GM19395 (cell line): ENCODE data around the gene YIF1B.

Experiments
- ATAC-seq: cut with Tn5 transposase; IDR thresholded peaks from one replicate; pipeline ENCODE4 v1.9.1; 2021; ENCODE audit warnings: mild to moderate bottlenecking, moderate library complexity; ENCODE audit not compliant: unreplicated experiment

YIF1B gene

GRCh38 chr19:38307076-38307475 is 8.7 kb downstream of the YIF1B start:
- ATAC-seq, result no peak

- no peak for ATAC-seq
Observed at GRCh38 chr19:38306236-38306635, 9.5 kb downstream of the YIF1B start.

GRCh38 chr19:38304866-38305429 is 10.8 kb downstream of the YIF1B start:
- no peak for ATAC-seq

DNA sequence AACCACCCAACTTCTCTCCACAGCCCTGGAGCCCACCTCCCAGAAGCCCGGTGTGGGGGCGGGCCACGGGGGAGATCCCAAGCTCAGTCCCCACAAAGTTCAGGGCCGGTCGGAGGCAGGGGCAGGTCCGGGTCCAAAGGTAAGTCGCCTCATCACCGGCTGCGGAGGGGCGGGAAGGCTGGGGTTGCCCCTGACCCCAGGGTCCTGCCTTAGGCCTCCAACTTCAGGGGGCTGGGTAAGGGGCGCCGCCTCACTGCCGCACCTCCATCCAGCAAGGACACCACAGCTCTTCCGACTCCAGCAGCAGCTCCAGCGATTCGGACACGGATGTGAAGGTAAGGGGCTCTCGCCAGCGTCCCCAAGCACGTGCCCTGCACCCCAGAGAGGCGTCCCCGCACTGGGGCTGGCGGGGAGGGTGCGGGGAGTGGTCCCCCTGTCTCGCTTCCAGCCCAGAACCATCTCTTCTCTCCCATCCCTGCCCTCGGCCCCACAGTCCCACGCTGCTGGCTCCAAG is 11.3 kb downstream of the YIF1B start:
- no peak for ATAC-seq

DNA sequence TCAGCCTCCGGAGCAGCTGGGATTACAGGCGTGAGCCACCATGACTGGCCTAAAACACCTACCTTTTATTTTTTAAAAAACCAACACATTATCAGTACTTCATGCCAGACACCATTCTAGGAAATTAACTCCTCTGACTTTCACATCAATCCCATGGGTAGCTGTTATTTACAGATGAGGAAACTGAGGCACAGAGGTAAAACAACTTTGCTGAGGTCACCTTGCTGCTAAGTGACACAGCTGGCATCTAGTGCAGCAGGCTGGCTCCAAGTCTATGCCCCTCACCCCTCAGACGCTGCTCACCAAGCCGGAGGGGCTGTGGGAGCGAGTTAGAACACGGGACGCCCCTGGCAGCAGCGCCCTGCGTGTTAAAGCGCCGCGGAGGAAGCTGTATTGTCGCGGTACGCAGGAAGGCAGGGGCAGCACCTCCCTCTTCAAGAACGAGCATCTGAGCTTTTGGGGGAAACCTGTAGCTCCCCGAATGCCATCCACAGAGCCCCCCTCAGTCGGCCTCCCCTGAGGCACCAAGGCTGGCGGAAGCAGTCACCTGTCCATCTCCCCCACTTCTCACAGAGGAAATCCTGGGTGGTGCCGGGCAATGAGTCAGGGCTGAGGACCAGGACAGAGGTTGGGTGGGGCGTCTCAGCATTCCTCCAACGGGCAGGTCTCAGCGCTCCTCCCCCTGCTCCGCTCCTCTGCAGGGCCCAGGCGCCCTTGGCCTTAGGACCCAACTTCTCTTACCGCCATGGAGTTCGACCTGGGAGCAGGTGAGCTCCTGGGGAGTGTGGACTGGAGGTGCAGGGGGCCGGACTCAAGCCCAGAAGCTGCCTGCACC is 12.0 kb downstream of the YIF1B start, which contains the start of gene C19orf33:
Gene C19orf33 (plus strand): TSS at position 735 of the 835 bp plus-strand sequence. CDS start 11 bp downstream, at position 746.
- ATAC-seq, result no peak

DNA sequence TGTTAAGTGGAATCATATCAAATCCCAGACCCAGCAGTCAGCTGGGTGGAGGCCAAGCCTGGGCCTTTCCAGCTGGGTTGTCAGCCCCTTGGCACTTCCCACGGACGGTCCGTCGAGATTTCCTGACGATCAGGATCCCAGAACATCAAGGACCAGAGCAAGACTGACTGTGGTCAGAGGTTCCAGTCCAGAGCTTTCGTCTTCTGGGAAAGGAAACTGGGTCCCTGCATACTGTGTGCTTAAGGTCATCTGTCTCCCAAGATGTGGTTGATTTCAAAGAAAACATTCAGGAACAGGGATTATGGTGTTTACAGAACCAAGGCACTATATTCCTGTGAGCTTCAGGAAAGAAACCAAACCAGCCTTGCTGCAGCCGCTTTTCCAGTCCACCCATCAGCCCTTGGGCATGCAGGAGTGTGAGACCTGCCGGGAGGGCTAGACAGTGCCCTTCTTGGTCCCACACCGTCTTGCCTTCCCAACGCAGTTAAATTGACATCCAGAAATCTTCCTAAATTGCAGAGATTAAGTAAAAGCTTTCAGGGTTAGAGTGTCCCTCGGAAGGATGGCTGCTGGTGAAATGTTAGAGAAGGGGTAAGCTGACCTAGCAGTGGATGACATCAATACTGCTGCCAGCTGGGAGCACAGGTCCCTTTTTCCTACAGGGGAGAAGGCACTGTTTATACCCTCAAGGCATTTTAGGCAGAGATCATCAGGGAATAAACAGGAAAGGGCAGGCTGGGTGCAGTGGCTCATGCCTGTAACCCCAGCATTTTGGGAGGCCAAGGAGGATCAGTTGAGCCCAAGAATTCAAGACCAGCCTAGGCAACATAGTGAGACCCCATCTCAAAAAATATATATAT is 16.7 kb downstream of the YIF1B start:
- no peak for ATAC-seq

DNA sequence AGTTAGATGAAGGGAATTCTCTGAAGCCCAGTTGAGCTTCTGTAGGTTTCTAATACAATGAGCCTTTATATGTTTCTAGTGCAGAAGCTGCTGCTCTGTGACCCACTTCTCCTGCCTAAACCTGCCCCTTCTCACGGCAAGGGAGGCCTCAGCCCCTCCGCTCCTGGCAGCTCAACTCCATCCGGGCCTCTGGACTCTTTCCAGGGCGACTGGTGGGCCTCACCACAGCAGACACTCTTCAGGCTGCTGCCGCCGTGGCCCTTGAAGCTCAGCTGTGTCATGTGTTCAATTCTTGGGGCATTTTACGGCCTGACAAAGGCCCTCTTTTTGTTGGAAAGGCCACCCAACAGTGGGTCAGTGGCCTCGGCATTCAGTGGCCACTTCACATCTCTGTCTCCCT is 21.7 kb downstream of the YIF1B start:
- ATAC-seq, result no peak

DNA sequence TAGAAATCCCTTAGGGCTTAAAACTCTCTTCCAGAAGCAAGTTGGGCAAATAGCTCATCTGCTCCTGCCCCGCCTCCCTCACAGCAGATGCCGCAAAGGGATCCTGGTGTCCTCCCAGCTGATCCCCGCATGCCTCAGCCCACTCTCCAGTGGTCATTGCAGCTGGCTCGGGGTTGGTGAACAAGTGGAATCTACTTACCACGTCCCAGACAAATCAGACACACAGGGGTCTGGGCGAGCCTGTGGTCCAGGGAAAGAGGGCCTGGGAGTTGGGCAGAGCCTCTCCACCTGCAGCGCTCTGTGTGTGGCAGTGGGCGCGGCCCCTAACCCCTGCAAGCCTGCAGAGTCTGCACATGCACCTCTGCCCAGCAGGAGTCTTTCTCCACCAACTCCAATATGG is 22.5 kb downstream of the YIF1B start:
- ATAC-seq, result no peak

DNA sequence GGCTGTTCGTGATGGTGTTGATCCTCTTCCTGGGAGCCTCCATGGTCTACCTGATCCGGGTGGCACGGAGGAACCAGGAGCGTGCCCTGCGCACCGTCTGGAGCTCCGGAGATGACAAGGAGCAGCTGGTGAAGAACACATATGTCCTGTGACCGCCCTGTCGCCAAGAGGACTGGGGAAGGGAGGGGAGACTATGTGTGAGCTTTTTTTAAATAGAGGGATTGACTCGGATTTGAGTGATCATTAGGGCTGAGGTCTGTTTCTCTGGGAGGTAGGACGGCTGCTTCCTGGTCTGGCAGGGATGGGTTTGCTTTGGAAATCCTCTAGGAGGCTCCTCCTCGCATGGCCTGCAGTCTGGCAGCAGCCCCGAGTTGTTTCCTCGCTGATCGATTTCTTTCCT is 23.9 kb downstream of the YIF1B start:
- no peak for ATAC-seq

- no peak for ATAC-seq
Observed at GRCh38 chr19:38290631-38291147, 25.1 kb downstream of the YIF1B start.

- ATAC-seq, result no peak
Observed at GRCh38 chr19:38289955-38290354, 25.8 kb downstream of the YIF1B start.

DNA sequence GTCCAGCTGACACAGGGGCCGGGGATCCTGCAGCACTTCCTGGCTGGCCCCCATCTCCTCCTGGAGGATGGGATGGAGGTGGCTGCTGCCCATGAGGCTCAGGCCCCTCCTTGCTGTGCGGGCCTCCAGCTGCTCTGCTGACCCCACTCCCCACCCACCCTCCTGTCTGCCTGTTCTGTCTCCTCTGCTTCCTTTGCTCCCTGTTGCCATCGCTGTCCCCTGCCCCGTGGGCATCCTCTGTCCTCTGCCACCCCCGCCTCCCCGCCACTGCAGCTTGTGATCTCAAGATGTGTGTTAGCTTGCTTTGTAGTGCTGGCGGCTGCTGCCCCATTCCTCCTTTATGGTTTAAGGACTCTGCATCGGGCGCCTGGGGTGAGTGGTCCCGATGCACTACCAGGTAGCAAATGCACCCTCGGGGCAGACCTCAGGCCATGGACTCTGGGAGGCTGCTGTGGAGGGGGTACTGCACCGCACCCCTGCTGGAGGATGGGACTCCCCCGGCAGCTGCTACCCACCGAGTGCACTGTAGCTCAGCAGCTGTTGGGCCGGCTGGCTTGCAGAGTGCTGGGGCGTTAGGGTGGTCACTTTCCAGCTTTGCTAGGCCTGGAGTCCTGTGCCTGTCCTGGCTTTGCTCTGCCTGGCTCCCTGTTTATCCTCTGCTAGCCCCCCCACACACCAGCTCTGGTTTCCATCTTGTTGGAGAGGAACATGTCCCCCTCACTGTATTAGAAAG is 27.5 kb downstream of the YIF1B start:
- ATAC-seq, result no peak

DNA sequence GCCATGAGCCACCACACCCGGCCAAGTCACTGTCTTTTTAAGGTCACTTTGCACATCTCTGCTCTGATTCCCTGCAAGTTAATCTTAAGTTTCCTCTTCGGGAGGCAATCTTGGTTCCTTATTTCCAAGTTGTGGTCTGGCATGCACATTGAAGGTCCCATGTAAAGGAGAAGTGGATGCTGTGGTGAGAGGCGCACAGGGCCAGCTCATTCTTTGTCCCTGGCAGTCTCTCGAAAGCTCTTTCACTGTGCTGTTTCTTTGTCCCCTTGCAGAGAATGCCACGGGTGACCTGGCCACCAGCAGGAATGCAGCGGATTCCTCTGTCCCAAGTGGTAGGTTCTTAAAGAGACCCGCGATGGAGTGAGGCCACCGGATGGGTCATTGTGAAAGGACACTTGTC is 28.1 kb downstream of the YIF1B start:
- ATAC-seq, result no peak

DNA sequence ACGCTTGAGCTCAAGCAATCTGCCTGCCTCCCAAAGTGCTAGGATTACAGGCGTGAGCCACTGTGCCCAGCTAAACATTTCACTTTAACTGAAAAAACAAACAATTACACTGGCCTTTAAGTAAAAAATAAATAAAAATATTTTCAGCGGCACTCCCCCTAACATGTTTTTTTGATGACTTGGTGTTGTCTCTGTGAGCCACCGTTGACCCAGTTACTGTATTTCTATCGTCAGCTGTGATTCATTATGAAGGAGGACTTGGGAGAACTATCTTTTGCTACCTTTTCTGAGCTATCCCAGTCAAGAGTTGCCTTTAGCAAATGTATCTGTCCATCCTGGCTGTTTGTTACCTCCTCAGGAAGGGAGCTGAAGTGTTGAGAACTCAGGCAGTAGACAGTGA is 30.2 kb downstream of the YIF1B start:
- ATAC-seq, result no peak

GRCh38 chr19:38284422-38284821 is 31.3 kb downstream of the YIF1B start:
- no peak for ATAC-seq

- ATAC-seq, result no peak
Observed at GRCh38 chr19:38283271-38283670, 32.5 kb downstream of the YIF1B start.

DNA sequence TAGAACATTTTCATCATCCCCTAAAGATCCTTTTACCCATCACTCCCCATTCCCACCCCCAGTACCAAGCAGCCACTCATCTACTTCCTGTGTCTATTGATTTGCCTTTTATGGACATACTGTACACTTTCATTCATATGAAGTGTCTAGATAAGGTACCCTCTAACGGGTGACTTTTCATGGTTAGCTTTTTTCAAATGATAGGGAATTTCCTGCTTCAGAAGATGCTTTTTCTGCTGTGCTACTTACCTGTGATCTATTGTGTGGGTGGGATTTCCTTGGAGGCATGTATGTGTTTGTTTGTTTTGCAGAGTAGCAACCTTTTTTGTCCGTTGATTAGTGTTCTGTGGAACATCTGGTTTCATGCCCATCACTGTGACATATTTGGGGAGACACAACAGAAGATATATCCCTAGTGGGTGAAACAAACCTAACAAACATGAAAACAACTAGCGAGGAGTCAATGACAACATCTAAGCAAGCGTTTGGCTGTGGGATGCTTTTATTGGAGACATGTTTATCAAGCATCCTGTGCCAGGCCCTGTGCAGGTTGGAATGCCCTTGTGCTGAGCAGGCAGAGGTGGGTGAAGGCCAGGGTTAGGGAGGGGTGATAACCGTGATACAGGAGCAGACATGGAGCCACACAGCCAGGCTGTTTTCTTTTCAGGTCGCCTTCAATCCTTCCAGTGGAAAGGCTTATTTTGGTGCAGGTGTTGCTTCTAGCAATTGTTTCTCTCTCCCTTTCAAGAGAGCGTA is 33.8 kb downstream of the YIF1B start:
- no peak for ATAC-seq

GRCh38 chr19:38280030-38280921 is 35.5 kb downstream of the YIF1B start:
- no peak for ATAC-seq

- ATAC-seq, result no peak
Observed at GRCh38 chr19:38278751-38279150, 37.0 kb downstream of the YIF1B start.
